Peyer's patch (tissue), 4 donors: Measurements from ENCODE around the gene SF1. TPM values are rescaled to one million over a fixed set of nuclear protein-coding genes. Genes with fewer than 3 reads are reported as not detected.

Experiments used
- DNase-seq, 3 donors: peaks; one replicate each; pipeline ENCODE4 v3.0.0-alpha.2; 2017 to 2019
- H3K27ac ChIP-seq, 4 donors: fragments of 200-600 bp; sonication (generic); one replicate each; pipeline ENCODE4 v1.5.1; 2016 to 2019
- H3K27me3 ChIP-seq, 2 donors: fragments of 200-600 bp; sonication (generic); one replicate each; pipeline ENCODE4 v1.5.1; 2019
- H3K36me3 ChIP-seq, 3 donors: fragments of 200-600 bp; sonication (generic); one replicate each; pipeline ENCODE4 v1.5.1; 2016 to 2019
- H3K4me1 ChIP-seq, 4 donors: fragments of 200-600 bp; sonication (generic); one replicate each; pipeline ENCODE4 v1.5.1; 2016 to 2019
- H3K4me3 ChIP-seq, 4 donors: fragments of 200-600 bp; sonication (generic); 1 replicate in 3 of 4; 2 replicates in 1 of 4; pipeline ENCODE4 v1.5.1; 2016 to 2019; ENCODE audit warnings: mild to moderate bottlenecking in 1 of 4
- H3K9me3 ChIP-seq, 4 donors: fragments of 200-600 bp; sonication (generic); one replicate each; pipeline ENCODE4 v1.5.1; 2016 to 2019; ENCODE audit warnings: mild to moderate bottlenecking in 1 of 4
- POLR2A ChIP-seq, 2 donors: fragments of 450-650 bp; IDR thresholded peaks; one replicate each; pipeline ENCODE4 v1.5.1; 2017; ENCODE audit warnings: antibody characterized with exemption in 2 of 2, mild to moderate bottlenecking in 2 of 2, moderate library complexity in 2 of 2
- total RNA-seq, 4 donors: library from RNA; depleted of rRNA; stranded (reverse); fragments of >200 nt; gene quantifications; one replicate each; pipeline ENCODE4 v1.1.0, GENCODE V29; 2016
- TF ChIP-seq, protein P1 (sequence below), 6 experiments: fragments of 450-650 bp in 4 of 6; fragments of 200-600 bp in 2 of 6; sonication (generic) in 1 of 6; IDR thresholded peaks; one replicate each; pipeline ENCODE4 v1.5.1; 2017 to 2019; ENCODE audit warnings: antibody characterized with exemption in 6 of 6, mild to moderate bottlenecking in 3 of 6, moderate library complexity in 1 of 6

SF1 gene
- total RNA-seq, 4 donors from 2014 or later, result 247 to 621 (median 392) TPM

DNA sequence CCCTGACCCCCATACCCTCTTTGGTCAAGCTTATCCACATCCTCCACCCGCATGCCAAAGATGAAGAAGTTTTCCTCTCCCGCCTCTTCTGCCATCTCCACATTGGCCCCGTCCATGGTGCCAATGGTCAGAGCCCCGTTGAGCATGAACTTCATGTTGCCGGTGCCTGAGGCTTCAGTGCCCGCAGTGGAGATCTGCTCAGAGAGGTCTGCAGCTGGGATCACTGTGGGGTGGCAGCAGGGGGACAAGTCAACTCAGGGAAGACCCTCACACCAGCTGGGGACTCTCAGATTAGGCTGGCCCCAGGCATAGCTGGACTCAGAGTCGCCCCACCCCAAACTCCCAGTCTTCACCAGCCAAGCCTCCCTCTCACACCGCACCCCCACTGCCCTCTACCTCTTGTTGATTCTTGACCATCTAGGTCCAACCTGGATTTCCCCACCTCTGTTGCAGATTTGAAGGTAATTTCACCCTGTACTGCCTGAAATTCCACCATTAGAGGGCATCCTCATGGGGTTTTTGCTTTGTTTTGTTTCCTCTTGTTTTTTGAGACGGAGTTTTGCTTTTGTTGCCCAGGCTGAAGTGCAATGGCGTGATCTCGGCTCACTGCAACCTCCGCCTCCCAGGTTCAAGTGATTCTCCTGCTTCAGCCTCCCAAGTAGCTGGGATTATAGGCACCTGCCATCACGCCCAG lies 27.8 kb downstream of the SF1 start:
- DNase-seq, result peak in 1 of 3 donors; percentile 29
- Histone ChIP-seq H3K27me3 (no peaks in the 10 kb centered on the region), H3K36me3 (no peaks in the 10 kb centered on the region), H3K27ac (peak overlapping the region in 1 of 4 donors; percentile 17), H3K4me3 (no peak overlapping the region), H3K4me1 (peaks cover 0 to 8% (median 0%) of the 10 kb centered on the region in 4 donors), H3K9me3 (no peaks in the 10 kb centered on the region)
- TF ChIP-seq, protein P1, sequence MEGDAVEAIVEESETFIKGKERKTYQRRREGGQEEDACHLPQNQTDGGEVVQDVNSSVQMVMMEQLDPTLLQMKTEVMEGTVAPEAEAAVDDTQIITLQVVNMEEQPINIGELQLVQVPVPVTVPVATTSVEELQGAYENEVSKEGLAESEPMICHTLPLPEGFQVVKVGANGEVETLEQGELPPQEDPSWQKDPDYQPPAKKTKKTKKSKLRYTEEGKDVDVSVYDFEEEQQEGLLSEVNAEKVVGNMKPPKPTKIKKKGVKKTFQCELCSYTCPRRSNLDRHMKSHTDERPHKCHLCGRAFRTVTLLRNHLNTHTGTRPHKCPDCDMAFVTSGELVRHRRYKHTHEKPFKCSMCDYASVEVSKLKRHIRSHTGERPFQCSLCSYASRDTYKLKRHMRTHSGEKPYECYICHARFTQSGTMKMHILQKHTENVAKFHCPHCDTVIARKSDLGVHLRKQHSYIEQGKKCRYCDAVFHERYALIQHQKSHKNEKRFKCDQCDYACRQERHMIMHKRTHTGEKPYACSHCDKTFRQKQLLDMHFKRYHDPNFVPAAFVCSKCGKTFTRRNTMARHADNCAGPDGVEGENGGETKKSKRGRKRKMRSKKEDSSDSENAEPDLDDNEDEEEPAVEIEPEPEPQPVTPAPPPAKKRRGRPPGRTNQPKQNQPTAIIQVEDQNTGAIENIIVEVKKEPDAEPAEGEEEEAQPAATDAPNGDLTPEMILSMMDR (IDR thresholded peaks at IDR 0.05), result no peak
- TF ChIP-seq POLR2A (IDR thresholded peaks at IDR 0.05), result no peak

DNA sequence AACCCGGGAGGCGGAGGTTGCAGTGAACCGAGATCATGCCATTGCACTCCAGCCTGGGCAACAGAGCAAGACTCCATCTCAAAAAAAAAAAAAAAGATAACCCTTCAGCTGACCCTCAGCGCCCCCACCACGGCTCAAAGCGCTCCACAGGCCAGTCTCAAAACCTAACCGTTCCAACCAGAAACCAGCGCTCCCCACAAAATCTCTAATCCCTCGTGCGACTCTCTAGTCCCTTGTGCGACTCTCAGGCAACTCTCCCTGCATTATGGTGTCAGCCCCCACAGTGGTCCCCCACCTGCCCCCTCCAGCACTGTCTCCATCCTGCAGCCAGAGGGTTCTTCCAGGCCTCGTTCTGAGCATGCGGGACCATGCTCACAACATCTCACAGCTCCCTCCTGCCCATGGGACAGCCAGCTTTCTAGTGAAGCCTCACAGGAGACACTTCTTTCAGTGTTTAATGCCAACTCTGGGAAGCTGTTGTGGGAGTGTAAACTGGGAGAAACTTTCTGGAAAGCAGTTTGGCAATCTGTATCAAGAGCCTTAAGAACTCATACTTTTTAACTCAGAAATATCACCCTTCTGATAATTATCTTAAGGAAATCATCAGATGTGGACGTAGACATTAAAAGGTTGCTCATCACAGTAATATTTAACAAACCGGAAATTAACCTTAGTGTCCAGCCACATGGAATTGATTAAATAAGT lies 30.2 kb downstream of the SF1 start:
- H3K27ac ChIP-seq, result peak overlapping the region in 2 of 4 donors; percentile 23 to 98
- no peak for DNase-seq

DNA sequence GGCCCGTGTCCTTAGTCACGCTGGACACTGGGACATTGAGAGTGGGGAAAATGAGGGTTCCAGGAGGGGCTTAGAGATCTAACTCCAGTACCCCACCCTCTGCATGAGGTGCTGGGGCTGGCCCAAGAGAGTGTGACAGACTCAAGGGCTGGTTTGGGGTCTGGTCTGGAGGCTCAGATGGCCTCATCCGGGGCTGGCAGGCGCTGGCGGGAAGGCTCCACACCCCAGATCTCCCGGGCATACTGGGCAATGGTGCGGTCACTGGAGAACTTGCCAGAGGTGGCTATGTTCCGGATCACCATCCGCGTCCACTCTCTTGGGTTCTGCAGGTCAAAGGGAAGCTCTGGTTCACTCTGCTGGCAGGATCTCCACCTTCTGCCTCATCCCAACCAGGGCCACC lies 31.9 kb downstream of the SF1 start:
- H3K4me1 ChIP-seq, result peaks cover 0 to 42% (median 5%) of the 10 kb centered on the region in 4 donors
- no peaks in the 10 kb centered on the region for H3K9me3 ChIP-seq
- no peak for DNase-seq
- no peaks in the 10 kb centered on the region for H3K36me3 ChIP-seq
- H3K4me3 ChIP-seq, result peak overlapping the region in 1 of 4 donors; percentile 64
- peak overlapping the region; percentile 83 to 98 (median 88) for H3K27ac ChIP-seq
- TF ChIP-seq, protein P1 (IDR thresholded peaks at IDR 0.05), result no peak
- no peak for TF ChIP-seq POLR2A (IDR thresholded peaks at IDR 0.05)
- H3K27me3 ChIP-seq, result peaks cover 0 to 4% of the 10 kb centered on the region in 2 donors

More for the DNA sequence above, 30.2 kb downstream of the SF1 start:
- no peaks in the 10 kb centered on the region for H3K36me3 ChIP-seq
- H3K9me3 ChIP-seq, result no peaks in the 10 kb centered on the region
- no peak overlapping the region for H3K4me3 ChIP-seq
- H3K27me3 ChIP-seq, result no peaks in the 10 kb centered on the region
- TF ChIP-seq, protein P1 (IDR thresholded peaks at IDR 0.05), result no peak
- TF ChIP-seq POLR2A (IDR thresholded peaks at IDR 0.05), result no peak
- H3K4me1 ChIP-seq, result peaks cover 0 to 26% (median 0%) of the 10 kb centered on the region in 4 donors

DNA sequence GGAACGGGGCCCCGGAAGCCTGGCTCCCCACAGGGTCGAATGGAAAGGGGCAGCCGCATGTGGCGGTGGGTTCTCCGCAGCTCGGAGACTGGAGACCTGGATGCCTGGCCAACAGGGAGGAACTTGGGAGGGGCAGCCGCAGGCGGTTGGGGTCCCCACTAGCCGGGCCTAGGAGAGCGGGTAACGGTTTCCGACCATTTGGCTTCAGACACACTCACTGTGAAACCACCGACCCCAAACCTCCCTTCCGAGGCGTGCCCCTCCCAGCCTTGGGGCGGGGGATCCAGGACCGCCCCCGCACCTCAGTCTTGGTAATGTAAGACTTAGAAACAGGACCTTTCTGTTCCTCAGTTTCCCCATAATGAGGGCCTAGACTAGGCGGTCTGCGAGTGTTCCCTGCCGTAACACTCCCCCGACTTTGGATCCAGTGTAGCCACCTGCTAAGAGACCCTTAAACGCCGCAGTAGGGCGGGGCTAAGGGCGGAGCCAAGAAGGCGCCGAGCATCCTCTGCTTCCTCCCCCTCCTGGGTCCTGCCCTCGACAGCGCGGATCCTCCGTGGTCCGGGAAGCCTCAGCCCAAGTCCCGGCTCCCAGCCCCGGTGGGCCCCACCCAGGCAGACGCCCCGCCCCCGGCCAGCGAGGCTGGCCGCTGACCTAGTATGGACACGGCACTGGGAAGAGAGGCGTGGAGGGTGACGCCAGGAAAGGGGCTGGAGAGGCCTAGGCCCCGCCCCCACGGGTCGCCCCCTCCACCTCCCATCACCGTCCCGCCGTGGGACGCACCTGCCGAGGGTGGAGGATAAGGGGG lies 32.6 kb downstream of the SF1 start:
- TF ChIP-seq POLR2A (IDR thresholded peaks at IDR 0.05), result peak in 1 of 2 donors; percentile 39
- TF ChIP-seq, protein P1 (IDR thresholded peaks at IDR 0.05), result no peak
- Histone ChIP-seq H3K27ac (peak overlapping the region; percentile 83 to 98 (median 88)), H3K4me1 (peaks cover 0 to 44% (median 5%) of the 10 kb centered on the region in 4 donors), H3K36me3 (no peaks in the 10 kb centered on the region), H3K27me3 (peaks cover 0 to 4% of the 10 kb centered on the region in 2 donors), H3K9me3 (no peaks in the 10 kb centered on the region), H3K4me3 (peak overlapping the region; percentile 59 to 78 (median 62))
- DNase-seq, result peak; percentile 68 to 91 (median 83)

GRCh38 chr11:64745189-64745520 lies 33.2 kb downstream of the SF1 start:
- Histone ChIP-seq H3K27ac (peak overlapping the region; percentile 83 to 98 (median 88)), H3K9me3 (no peaks in the 10 kb centered on the region), H3K27me3 (peaks cover 0 to 4% of the 10 kb centered on the region in 2 donors), H3K36me3 (no peaks in the 10 kb centered on the region), H3K4me1 (peaks cover 0 to 44% (median 5%) of the 10 kb centered on the region in 4 donors), H3K4me3 (peak overlapping the region; percentile 59 to 78 (median 62))
- TF ChIP-seq, protein P1 (IDR thresholded peaks at IDR 0.05), result no peak
- no peak for TF ChIP-seq POLR2A (IDR thresholded peaks at IDR 0.05)
- DNase-seq, result peak; percentile 74 to 97 (median 96)
